Measurements from ENCODE around the gene ACAA2.
"Not testable (repeated sequence)": the region's sequence is repeated elsewhere in the genome, so short reads cannot be mapped to it uniquely, and the experiment has no call there.

Gene ACAA2

GRCh38 chr18:49845629-49846360, 32.5 kb upstream of the ACAA2 start:
- peak in 4 of 56 donors; percentile 21 to 40 (median 32) for DNase-seq

- DNase-seq: no peak
Observed at GRCh38 chr18:49844903-49845302, 31.6 kb upstream of the ACAA2 start.

DNA sequence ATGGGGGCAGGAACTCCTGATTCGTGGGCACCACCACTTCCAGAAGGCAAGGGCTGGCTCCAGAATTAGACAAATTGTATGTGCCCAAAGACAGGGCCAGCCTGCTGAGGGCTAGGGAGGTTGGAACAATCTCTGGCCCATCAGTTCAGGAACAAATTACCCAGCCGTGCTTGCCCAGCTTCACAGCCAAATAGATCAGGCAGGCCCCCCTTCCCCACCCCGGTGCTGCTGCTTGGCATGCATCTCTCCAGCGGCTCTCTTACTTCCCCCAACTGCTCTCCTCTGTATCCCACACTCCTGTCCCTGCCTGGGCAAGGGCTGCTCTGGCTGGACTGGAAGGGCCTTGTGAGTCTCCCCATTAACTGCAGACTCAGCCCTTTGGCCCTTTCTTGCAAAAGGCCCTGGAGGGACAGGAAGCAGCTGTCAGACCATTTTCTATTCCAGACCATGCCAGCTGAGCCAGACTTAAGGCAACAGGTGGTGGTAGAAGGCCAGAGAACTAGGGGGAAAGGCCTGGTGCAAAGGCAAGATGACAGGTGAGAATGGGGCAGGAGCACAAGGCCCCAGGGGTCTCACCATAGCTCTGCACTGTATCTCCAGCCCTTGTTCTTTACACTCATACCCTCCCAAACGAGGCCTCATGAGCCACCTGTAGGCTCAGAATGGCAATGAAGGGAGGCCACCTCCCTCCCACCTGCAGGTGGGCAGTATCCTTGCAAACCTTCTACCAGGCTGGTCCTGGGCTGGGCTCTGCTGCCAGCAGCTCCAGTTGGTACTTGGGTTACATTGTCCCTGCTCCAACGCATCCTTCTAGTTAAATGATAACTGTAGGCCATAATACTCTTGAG, 30.7 kb upstream of the ACAA2 start:
- DNase-seq: peak in 2 of 56 donors; percentile 13 to 39

DNA sequence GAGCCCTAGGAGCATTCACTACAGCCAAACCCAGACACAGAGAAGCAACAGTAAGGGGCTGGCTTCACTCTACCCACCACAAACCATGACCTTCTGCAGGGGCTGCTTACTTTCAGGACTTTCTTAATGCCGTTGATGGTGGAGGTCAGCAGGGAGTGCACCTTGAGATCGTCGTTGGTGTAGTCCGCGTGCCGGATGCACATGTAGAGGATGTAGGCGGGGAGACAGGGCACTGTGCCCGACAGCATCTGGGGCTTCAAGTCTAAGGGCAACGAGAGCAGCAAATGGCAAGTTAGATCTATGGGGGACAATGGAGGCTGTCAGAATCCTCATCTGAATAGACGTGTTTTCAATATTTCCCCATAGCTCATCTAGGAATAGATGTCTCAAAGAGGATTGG, 29.8 kb upstream of the ACAA2 start:
- no peak for DNase-seq

DNA sequence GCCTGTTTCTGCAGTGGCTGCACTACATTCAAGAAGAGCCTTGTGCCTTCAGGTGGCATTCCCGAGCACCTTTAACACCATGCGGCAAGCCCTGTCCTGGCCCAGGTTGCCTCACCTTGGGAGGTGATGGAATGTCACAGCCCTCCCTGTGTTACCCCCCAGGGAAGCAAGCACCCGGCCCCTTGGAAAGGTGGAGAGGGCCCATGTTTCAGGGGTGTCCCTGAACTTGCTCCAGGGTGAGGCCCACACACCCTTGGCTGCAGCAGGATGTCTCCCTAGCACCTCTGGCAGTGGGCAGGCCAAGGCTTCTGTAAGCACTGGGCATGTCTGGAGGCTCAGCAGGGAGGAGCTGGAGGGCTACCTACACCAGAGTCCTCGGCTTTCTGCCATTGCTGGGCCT, 29.3 kb upstream of the ACAA2 start:
- DNase-seq: no peak

- DNase-seq: no peak
Observed at GRCh38 chr18:49841236-49842217, 28.2 kb upstream of the ACAA2 start.

- DNase-seq: no peak
Observed at GRCh38 chr18:49839012-49839411, 25.7 kb upstream of the ACAA2 start.

GRCh38 chr18:49838381-49838780, 25.0 kb upstream of the ACAA2 start:
- no peak for DNase-seq

- no peak for DNase-seq
Observed at GRCh38 chr18:49837889-49838288, 24.6 kb upstream of the ACAA2 start.

GRCh38 chr18:49837316-49837835, 24.0 kb upstream of the ACAA2 start:
- not testable (repeated sequence) for DNase-seq

DNA sequence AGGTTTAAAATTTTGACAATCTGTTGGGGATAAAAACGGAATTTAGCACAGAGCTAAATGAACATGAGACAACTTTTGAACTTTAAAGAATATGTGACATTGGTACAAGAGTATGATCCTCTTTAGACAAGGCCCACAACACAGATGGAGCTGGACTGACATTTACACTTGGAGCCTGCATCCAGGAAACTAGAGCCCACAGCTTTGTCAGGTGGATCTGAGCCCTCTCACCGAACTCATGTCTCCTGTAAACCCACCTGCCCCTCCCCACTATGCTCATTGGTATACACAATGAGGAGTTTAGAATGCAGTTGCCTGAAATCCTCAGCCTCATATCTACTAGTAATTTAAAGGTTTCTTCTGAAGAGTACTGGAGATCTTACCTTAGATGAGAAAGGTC, 22.1 kb upstream of the ACAA2 start:
- no peak for DNase-seq

DNA sequence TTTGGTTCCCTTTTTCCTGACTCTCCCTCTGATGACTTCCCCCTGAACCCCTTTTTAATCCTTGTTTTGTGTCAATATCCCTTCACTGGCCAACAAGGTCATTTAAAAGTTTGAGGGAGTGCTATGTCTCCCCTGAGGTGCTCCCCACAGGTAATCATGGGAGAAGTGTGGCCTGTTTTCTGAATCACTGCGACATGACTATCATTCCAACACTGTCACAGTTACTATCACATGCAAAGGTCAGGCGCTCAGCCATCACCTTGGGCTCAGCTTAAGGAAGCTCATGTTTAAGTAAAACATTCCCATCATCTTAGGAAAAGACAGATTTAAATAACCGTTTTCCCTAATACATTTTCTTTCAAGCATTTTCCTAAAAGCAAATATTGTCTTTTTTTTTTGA, 20.9 kb upstream of the ACAA2 start:
- DNase-seq: no peak

DNA sequence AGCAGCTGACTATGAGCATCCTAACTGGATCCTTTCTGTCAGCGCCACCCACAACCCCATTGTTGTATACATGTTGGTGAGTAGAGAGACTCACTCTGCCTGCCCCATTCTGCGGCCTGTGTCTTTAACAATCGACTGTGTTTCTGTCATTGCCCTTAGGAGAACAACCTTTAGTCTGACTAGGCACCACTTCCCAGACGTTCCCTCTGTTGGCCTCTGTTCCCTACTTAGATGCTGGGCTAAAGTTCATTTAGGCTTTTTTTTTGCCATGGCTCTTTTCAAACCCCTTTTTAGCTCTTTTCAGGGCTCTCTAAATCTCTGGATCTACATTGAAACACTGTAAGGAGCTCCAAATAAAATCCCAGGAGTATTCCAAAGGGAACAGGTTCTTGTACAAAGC, 20.5 kb upstream of the ACAA2 start:
- DNase-seq: no peak

GRCh38 chr18:49832221-49832647, 18.9 kb upstream of the ACAA2 start:
- DNase-seq: no peak

GRCh38 chr18:49827996-49828395, 14.7 kb upstream of the ACAA2 start:
- no peak for DNase-seq

- DNase-seq: no peak
Observed at GRCh38 chr18:49819823-49820671, 6.7 kb upstream of the ACAA2 start.

- peak in 2 of 56 donors; percentile 5 to 24 for DNase-seq
Observed at GRCh38 chr18:49819071-49819662, 5.8 kb upstream of the ACAA2 start.

DNA sequence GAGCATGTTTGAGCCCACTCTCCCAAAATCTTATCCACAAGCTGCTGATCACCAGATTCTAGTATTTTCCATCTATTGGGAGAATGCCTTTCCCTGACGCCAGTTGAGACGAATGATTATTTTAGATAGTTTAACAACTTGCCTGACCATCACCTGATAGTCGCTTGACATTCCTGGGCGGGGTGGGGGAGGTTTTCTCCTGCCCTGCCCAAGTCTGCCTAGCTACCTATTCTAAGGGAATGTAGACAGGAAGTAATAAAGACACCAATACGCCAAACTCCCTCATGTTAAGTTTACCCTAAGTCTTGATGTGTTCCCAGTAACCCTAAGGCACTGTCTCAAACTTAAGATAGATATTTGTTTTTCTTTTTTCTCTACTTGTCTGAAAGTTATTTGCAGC, 4.6 kb upstream of the ACAA2 start:
- no peak for DNase-seq

- DNase-seq: no peak
Observed at GRCh38 chr18:49815927-49816326, 2.6 kb upstream of the ACAA2 start.

DNA sequence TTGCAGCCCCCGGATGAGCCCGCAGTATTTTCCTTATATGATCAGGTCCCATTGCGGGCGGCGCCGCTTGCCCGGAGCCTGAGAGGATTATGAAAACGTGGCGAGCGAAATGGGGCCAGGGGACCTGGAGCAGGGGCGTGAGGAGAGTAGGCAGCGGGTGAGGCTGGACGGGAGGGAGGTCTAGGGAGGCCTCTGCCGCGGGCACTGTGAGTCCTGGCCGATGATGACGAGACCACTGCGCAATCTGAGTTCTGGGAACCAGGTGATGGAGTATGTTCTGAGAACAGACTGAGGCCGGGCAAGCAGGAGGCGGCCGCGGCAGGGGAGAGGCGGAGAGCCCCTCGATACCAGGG, 790 bp upstream of the ACAA2 start:
- DNase-seq: peak in 22 of 56 donors; percentile 38 to 72 (median 65)

All from nucleus accumbens (tissue), 56 donors.